C1 segment of cervical spinal cord (tissue), 14 donors: ENCODE measurements around the gene RHOD.
A peak's percentile ranks its signal among the peaks of the same experiment; 100 is the strongest.

ENCODE experiments used
- DNase-seq, 14 donors: peaks; one replicate each; lab custom pipeline; 2025; lab: John Stamatoyannopoulos, UW

RHOD gene, protein sequence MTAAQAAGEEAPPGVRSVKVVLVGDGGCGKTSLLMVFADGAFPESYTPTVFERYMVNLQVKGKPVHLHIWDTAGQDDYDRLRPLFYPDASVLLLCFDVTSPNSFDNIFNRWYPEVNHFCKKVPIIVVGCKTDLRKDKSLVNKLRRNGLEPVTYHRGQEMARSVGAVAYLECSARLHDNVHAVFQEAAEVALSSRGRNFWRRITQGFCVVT

DNA sequence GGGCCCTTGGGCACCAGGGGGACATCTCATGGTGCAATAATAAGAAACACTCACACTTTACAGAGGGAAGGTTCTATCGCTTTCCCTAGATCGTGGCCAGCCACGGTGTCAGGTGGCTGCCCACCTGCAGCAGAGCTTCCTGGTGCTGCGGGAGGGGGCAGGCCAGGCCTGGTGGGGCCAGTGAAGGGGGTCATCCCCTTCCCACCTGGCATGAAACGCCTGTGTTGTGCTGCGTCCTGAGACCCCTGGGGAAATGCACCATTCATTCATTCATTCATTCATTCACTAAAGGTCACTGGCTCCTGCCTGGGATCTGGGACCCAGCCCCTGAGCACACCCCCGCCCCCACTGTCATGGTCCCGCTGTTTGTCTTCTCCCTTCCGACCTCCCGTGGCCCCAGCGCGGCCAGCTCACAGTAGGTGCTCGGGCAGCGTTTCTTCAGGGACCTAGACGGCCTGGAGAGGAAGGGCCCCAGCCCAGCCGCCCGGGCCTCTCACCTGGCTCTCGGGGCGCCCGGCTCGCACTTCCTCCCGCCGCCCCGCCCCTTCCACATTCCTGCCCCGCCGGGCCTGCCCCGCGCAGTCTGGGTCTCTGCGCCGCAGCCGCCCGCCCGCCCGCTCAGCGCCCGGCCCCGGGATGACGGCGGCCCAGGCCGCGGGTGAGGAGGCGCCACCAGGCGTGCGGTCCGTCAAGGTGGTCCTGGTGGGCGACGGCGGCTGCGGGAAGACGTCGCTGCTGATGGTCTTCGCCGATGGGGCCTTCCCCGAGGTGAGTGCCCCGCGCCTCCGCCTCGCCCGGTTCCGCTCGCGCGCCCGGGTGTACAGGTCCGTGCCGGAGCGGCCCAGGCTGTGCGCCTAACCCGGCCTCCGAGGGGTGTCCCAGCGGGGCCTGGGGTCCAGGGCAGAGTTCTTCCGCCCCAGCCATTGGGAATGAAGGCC is at the start of gene RHOD:
RHOD (plus strand) TSS at position 581 of the 938 bp plus-strand sequence; CDS start at position 637, 56 bp downstream.
- no peak for DNase-seq

GRCh38 chr11:67007126-67007525 is 49.5 kb upstream of the RHOD start:
- no peak for DNase-seq

GRCh38 chr11:67010296-67010905 is 46.2 kb upstream of the RHOD start:
- peak in 3 of 14 donors; percentile 15 to 94 (median 32) for DNase-seq

DNA sequence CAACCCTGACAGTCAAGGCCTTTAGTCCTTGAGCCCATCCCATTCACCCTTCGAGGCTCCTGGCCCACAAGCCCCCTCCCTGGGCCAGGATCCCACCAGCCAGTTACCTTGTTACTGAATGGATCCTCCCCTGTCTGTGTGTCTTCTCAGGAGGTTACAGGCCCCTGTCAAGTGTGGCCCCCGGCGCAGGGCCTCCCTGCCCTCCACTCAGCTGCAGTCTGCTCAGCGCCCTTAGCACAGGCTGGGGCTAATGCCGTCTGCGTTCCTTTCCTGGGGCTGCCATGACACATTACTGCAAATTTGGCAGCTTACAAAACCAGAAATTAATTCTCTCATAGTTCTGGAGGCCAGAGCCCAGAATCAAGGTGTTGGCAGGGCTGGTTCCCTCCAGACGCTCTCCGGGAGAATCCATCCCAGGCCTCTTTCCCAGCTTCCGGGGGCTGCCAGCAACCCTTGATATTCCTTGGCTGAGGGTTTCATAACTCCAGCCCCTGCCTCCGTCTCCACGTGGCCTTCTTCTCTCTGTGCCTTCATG is 43.1 kb upstream of the RHOD start:
- DNase-seq = peak in 1 of 14 donors; percentile 28

DNA sequence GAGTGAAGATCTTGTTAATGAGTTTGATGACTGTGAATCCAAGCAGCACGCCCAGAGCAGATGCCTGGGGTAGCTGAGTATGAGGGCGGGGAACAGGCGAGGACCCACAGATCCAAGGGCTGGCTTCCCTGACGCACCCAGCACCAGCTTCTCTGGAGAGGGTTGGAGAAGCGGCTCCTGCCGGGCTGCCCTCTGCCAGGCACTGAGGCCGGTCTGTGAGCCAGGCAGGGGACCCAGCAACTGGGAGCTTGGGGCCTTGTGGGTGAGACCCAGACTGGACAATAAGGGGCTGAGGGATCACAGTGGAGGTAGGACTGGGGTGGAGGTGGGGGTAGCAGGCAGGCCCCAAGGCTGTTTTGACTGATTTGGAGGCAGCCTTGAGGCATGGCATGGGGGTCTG is 42.3 kb upstream of the RHOD start:
- DNase-seq = no peak

DNA sequence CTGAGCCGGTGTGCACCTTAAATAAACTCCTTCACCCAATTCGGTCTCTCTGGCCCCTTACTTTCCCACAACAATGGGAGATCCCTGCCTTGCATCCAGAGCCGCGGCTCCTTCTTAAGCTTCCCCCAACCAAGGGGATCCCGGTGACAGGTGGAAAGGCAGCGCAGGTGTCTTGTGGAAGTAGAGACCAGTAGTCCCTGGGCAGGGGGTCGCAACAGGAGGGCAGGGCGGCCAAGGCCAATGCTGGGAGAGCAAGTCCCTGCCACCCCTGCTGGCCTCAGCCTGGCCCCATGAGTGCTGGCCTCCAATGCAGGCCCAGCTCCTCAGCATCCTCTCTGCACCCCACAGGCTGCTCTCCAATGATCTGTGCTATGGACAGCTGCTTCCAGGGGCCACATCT is 41.6 kb upstream of the RHOD start:
- no peak for DNase-seq

GRCh38 chr11:67016550-67016949 is 40.1 kb upstream of the RHOD start:
- DNase-seq = no peak

GRCh38 chr11:67020949-67021348 is 35.7 kb upstream of the RHOD start:
- no peak for DNase-seq

- DNase-seq = peak in 2 of 14 donors; percentile 13 to 43
These were observed 34.2 kb upstream of the RHOD start for GRCh38 chr11:67022341-67022933.

GRCh38 chr11:67022961-67023956 is 33.4 kb upstream of the RHOD start, which contains the start of gene SYT12:
Gene SYT12, plus strand, starts transcription at chr11:67023134. Its CDS starts 7,011 bp downstream, at chr11:67030145.
- peak in 2 of 14 donors; percentile 14 to 62 for DNase-seq

- DNase-seq = peak in 1 of 14 donors; percentile 39
These were observed 32.7 kb upstream of the RHOD start for GRCh38 chr11:67023957-67024353.

DNA sequence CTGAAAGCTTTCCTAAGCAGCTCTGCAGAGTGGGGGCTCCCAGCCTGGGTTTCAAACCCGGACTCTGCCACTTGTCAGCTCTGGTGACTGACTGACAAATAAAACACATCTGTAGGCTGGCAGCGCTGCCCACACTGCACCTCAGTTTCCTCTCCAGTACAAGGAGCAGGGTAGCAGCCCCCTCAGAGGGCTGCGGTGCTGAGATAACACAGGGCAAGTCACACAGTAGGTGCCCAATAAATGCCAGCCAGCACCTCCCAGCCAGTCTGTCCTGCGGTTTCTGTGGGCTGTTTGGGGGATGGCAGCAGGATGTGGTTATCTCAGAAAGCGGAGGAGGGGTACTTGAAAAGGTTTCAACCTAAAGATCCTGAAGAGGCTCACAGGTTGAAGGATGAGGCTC is 32.2 kb upstream of the RHOD start:
- no peak for DNase-seq

- DNase-seq = peak in 1 of 14 donors; percentile 30
These were observed 31.7 kb upstream of the RHOD start for GRCh38 chr11:67024966-67025365.

DNA sequence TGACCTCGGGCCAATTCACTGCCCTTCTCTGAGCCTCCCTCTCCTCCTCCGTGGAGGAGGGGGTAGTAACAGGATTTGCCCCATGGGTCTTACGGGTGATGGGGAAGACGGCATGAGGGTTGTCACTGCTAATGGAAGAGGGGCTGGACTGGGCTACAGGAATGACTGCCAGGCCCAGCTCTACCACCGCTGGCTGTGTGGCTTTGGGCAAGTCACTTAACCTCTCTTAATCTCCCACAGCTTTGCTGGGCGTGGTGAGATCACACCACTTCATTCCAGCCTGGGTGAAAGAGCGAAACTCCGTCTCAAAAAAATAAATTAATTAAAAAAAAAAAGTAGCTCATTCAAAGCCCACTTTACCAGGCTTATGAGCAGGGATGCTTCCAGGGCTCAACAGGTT is 30.9 kb upstream of the RHOD start:
- no peak for DNase-seq

DNA sequence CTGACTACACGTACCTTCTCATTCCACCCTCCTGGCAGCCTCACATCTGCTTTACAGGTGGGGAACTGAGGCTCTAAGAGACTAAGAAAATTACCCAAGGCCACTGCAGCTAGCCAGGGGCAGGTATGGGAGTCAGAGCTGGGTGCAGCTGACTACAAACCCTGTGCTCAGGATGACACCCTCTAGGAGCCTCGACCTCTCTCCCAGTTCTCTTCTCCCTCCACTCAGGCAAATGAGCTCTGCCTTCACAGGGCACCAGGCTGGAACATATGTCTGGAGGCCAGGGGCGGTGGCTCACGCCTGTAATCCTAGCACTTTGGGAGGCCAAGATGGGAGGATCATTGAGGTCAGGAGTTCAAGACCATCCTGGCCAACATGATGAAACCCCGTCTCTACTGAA is 29.7 kb upstream of the RHOD start:
- DNase-seq = no peak

DNA sequence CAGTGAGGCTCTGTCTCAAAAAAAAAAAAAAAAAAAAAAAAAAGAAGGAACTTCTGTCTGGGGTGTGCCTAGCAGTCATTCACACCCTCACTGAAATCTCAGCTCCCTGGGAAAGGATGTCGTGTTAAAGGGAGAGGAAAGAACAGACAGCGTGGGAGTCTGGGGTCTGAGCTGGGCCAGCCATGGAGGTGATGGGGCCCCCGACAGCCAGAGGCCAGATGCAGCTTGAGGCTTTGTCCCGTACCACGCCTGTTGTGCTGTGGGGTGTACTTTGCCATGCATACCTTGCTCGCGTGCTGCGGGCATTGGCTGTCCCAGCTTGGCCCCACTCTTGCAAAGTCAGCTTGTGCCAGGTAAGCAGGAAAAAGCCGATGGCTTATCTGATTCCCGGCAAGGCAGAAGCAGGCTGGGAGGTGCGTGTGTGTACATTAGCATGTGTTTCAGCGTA is 29.1 kb upstream of the RHOD start:
- peak in 1 of 14 donors; percentile 63 for DNase-seq

- DNase-seq = peak in 1 of 14 donors; percentile 50
These were observed 28.6 kb upstream of the RHOD start for GRCh38 chr11:67027943-67028542.

- no peak for DNase-seq
These were observed 27.5 kb upstream of the RHOD start for GRCh38 chr11:67029146-67029545.

- DNase-seq = no peak
These were observed 25.7 kb upstream of the RHOD start for GRCh38 chr11:67030976-67031375.
